ENCODE measurements around the gene CLDN15.
"Not testable (repeated sequence)": the region's sequence is repeated elsewhere in the genome, so short reads cannot be mapped to it uniquely, and the experiment has no call there.

The CLDN15 gene

GRCh38 chr7:101237206-101238067 lies at the start of gene CLDN15:
CLDN15 (minus strand) TSS chr7:101237802; CDS start chr7:101237581, 221 bp downstream.
- FAIRE-seq = no peak

- no peak for FAIRE-seq
Measured at GRCh38 chr7:101287032-101287431, 49.4 kb upstream of the CLDN15 start.

- not testable (repeated sequence) for FAIRE-seq
Measured at GRCh38 chr7:101285880-101286279, 48.3 kb upstream of the CLDN15 start.

GRCh38 chr7:101285171-101285570 lies 47.6 kb upstream of the CLDN15 start:
- FAIRE-seq = no peak

GRCh38 chr7:101280912-101281311 lies 43.3 kb upstream of the CLDN15 start:
- not testable (repeated sequence) for FAIRE-seq

- FAIRE-seq = no peak
Measured at GRCh38 chr7:101278461-101279292, 41.1 kb upstream of the CLDN15 start.

GRCh38 chr7:101277155-101277554 lies 39.6 kb upstream of the CLDN15 start:
- no peak for FAIRE-seq

GRCh38 chr7:101273206-101273605 lies 35.6 kb upstream of the CLDN15 start:
- FAIRE-seq = no peak

- no peak for FAIRE-seq
Measured at GRCh38 chr7:101271021-101271420, 33.4 kb upstream of the CLDN15 start.

GRCh38 chr7:101269664-101270063 lies 32.1 kb upstream of the CLDN15 start:
- FAIRE-seq = no peak

- no peak for FAIRE-seq
Measured at GRCh38 chr7:101265622-101266516, 28.3 kb upstream of the CLDN15 start.

- not testable (repeated sequence) for FAIRE-seq
Measured at GRCh38 chr7:101264102-101264706, 26.6 kb upstream of the CLDN15 start.

- FAIRE-seq = no peak
Measured at GRCh38 chr7:101258243-101258731, 20.7 kb upstream of the CLDN15 start.

GRCh38 chr7:101255796-101256195 lies 18.2 kb upstream of the CLDN15 start:
- no peak for FAIRE-seq

- FAIRE-seq = not testable (repeated sequence)
Measured at GRCh38 chr7:101253199-101253598, 15.6 kb upstream of the CLDN15 start.

- FAIRE-seq = peak; percentile 82
Measured at GRCh38 chr7:101251871-101252659, 14.5 kb upstream of the CLDN15 start.

GRCh38 chr7:101250324-101250723 lies 12.7 kb upstream of the CLDN15 start:
- FAIRE-seq = no peak

- FAIRE-seq = no peak
Measured at GRCh38 chr7:101248276-101248675, 10.7 kb upstream of the CLDN15 start.

GRCh38 chr7:101245147-101245668 lies 7.6 kb upstream of the CLDN15 start:
- no peak for FAIRE-seq

- no peak for FAIRE-seq
Measured at GRCh38 chr7:101244375-101245146, 7.0 kb upstream of the CLDN15 start, which contains the start of gene FIS1. FIS1 (minus strand) TSS chr7:101245081; CDS start chr7:101245004, 77 bp downstream.
